HEK293 (cell line): ENCODE results near the gene ABHD11.

ENCODE experiments used
- IKZF3 ChIP-seq: fragments of 450-650 bp; IDR thresholded peaks from 2 replicates; pipeline ENCODE4 v1.5.0; 2018; ENCODE audit warnings: missing biosample characterization, mild to moderate bottlenecking, missing genetic modification characterization, moderate library complexity
- KLF1 ChIP-seq: fragments of 450-650 bp; formaldehyde crosslinking; IDR thresholded peaks from 2 replicates; pipeline ENCODE4 v1.5.1; 2016; ENCODE audit warnings: missing biosample characterization, missing genetic modification characterization
- KLF9 ChIP-seq: fragments of 450-650 bp; formaldehyde crosslinking; IDR thresholded peaks from 2 replicates; pipeline ENCODE4 v1.5.1; 2016; ENCODE audit warnings: missing biosample characterization, missing genetic modification characterization, low read depth
- REST ChIP-seq: fragments of 450-650 bp; formaldehyde crosslinking; IDR thresholded peaks from 2 replicates; pipeline ENCODE4 v1.5.1; 2016; ENCODE audit warnings: missing biosample characterization, missing genetic modification characterization
- SCRT1 ChIP-seq: fragments of 450-650 bp; formaldehyde crosslinking; IDR thresholded peaks from 2 replicates; pipeline ENCODE4 v1.5.1; 2016; ENCODE audit warnings: missing biosample characterization, missing genetic modification characterization, borderline replicate concordance
- ZBTB8A ChIP-seq: fragments of 450-650 bp; formaldehyde crosslinking; IDR thresholded peaks from 2 replicates; pipeline ENCODE4 v1.5.1; 2016; ENCODE audit warnings: missing biosample characterization, missing genetic modification characterization
- ZEB2 ChIP-seq: fragments of 450-650 bp; formaldehyde crosslinking; IDR thresholded peaks from 2 replicates; pipeline ENCODE4 v1.5.1; 2016; ENCODE audit warnings: missing biosample characterization, missing genetic modification characterization
- ZFHX2 ChIP-seq: fragments of 450-650 bp; formaldehyde crosslinking; conservative IDR thresholded peaks from 2 replicates; pipeline ENCODE4 v1.5.1; 2016; ENCODE audit warnings: missing biosample characterization, missing genetic modification characterization
- ZNF16 ChIP-seq: fragments of 450-650 bp; formaldehyde crosslinking; IDR thresholded peaks from 2 replicates; pipeline ENCODE4 v1.5.1; 2016; ENCODE audit warnings: low read depth, missing biosample characterization, missing genetic modification characterization
- ZNF214 ChIP-seq: fragments of 450-650 bp; formaldehyde crosslinking; IDR thresholded peaks from 2 replicates; pipeline ENCODE4 v1.5.1; 2017; ENCODE audit warnings: missing biosample characterization, mild to moderate bottlenecking, missing genetic modification characterization, borderline replicate concordance
- ZNF23 ChIP-seq: fragments of 450-650 bp; formaldehyde crosslinking; IDR thresholded peaks from 2 replicates; pipeline ENCODE4 v1.5.1; 2016; ENCODE audit warnings: missing biosample characterization, missing genetic modification characterization, borderline replicate concordance
- ZNF24 ChIP-seq: fragments of 450-650 bp; formaldehyde crosslinking; IDR thresholded peaks from 2 replicates; pipeline ENCODE4 v1.5.1; 2016; ENCODE audit warnings: missing biosample characterization, missing genetic modification characterization
- ZNF426 ChIP-seq: fragments of 450-650 bp; formaldehyde crosslinking; IDR thresholded peaks from 2 replicates; pipeline ENCODE4 v1.5.1; 2017; ENCODE audit warnings: missing biosample characterization, missing genetic modification characterization, mild to moderate bottlenecking, inconsistent platforms, moderate library complexity
- ZNF48 ChIP-seq: fragments of 450-650 bp; formaldehyde crosslinking; IDR thresholded peaks from 2 replicates; pipeline ENCODE4 v1.5.1; 2016; ENCODE audit warnings: missing biosample characterization, missing genetic modification characterization
- ZNF549 ChIP-seq: fragments of 450-650 bp; IDR thresholded peaks from 2 replicates; pipeline ENCODE4 v1.5.1; 2018; ENCODE audit warnings: missing biosample characterization, missing genetic modification characterization, mild to moderate bottlenecking, inconsistent platforms, moderate library complexity
- ZNF571 ChIP-seq: fragments of 450-650 bp; formaldehyde crosslinking; IDR thresholded peaks from 2 replicates; pipeline ENCODE4 v1.5.0; 2017; ENCODE audit warnings: missing biosample characterization, missing genetic modification characterization
- ZNF596 ChIP-seq: fragments of 450-650 bp; IDR thresholded peaks from 2 replicates; pipeline ENCODE4 v1.5.0; 2018; ENCODE audit warnings: missing biosample characterization, mild to moderate bottlenecking, missing genetic modification characterization, moderate library complexity
- ZNF610 ChIP-seq: fragments of 450-650 bp; formaldehyde crosslinking; IDR thresholded peaks from 2 replicates; pipeline ENCODE4 v1.5.1; 2016; ENCODE audit warnings: missing biosample characterization, missing genetic modification characterization, borderline replicate concordance
- ZNF621 ChIP-seq: fragments of 450-650 bp; formaldehyde crosslinking; IDR thresholded peaks from 2 replicates; pipeline ENCODE4 v1.5.1; 2017; ENCODE audit warnings: missing biosample characterization, missing genetic modification characterization
- ZNF624 ChIP-seq: fragments of 450-650 bp; formaldehyde crosslinking; IDR thresholded peaks from 2 replicates; pipeline ENCODE4 v1.5.1; 2017; ENCODE audit warnings: missing biosample characterization, missing genetic modification characterization
- ZNF626 ChIP-seq: fragments of 450-650 bp; sonication (Bioruptor Pico); formaldehyde crosslinking; IDR thresholded peaks from 2 replicates; pipeline ENCODE4 v1.5.1; 2018; ENCODE audit warnings: missing biosample characterization, missing genetic modification characterization, inconsistent platforms
- ZNF645 ChIP-seq: fragments of 450-650 bp; formaldehyde crosslinking; IDR thresholded peaks from 2 replicates; pipeline ENCODE4; 2016; ENCODE audit warnings: missing biosample characterization, missing genetic modification characterization
- ZNF692 ChIP-seq: fragments of 450-650 bp; formaldehyde crosslinking; IDR thresholded peaks from 2 replicates; pipeline ENCODE4 v1.5.1; 2016; ENCODE audit warnings: missing biosample characterization, missing genetic modification characterization
- ZNF768 ChIP-seq: fragments of 450-650 bp; formaldehyde crosslinking; IDR thresholded peaks from 2 replicates; pipeline ENCODE4 v1.5.1; 2018; ENCODE audit warnings: missing biosample characterization, mild to moderate bottlenecking, missing genetic modification characterization
- ZSCAN16 ChIP-seq: fragments of 450-650 bp; formaldehyde crosslinking; IDR thresholded peaks from 2 replicates; pipeline ENCODE4 v1.5.1; 2016; ENCODE audit warnings: missing biosample characterization, missing genetic modification characterization
- ZSCAN18 ChIP-seq: fragments of 450-650 bp; formaldehyde crosslinking; IDR thresholded peaks from 2 replicates; pipeline ENCODE4 v1.5.1; 2016; ENCODE audit warnings: missing biosample characterization, missing genetic modification characterization
- TF ChIP-seq, protein P1 (sequence below): fragments of 450-650 bp; formaldehyde crosslinking; IDR thresholded peaks from 2 replicates; pipeline ENCODE4 v1.5.1; 2016; ENCODE audit warnings: missing biosample characterization, missing genetic modification characterization
- TF ChIP-seq, protein P2 (sequence below): fragments of 450-650 bp; IDR thresholded peaks from 2 replicates; pipeline ENCODE4 v1.5.1; 2018; ENCODE audit warnings: missing biosample characterization, mild to moderate bottlenecking, missing genetic modification characterization
- TF ChIP-seq, protein P3 (sequence below): fragments of 450-650 bp; formaldehyde crosslinking; IDR thresholded peaks from 2 replicates; pipeline ENCODE4 v1.5.1; 2016; ENCODE audit warnings: missing biosample characterization, missing genetic modification characterization

Gene ABHD11

DNA sequence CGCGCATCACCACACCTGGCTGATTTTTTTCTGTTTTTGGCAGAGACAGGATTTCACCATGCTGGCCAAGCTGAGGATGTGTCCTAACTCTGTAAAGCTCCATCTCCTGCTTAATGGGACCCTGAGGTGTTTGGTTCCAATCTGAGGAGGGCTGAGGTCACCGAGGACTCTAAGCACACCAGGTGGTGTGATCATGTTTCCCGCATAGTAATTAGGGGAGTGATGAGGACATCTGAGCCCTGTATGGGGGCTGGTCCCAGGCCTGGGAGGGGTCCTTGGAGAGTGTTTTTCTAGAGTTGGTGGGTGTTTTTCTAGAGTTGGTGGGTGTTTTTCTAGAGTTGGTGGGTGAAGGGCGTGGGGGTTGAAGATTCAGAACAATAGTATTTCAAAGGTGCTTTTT lies 3.0 kb upstream of the ABHD11 start (continued):
- TF ChIP-seq, protein P1, sequence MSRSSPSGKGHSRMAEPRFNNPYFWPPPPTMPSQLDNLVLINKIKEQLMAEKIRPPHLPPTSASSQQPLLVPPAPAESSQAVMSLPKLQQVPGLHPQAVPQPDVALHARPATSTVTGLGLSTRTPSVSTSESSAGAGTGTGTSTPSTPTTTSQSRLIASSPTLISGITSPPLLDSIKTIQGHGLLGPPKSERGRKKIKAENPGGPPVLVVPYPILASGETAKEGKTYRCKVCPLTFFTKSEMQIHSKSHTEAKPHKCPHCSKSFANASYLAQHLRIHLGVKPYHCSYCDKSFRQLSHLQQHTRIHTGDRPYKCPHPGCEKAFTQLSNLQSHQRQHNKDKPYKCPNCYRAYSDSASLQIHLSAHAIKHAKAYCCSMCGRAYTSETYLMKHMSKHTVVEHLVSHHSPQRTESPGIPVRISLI: no peak
- TF ChIP-seq ZNF23 (tag by site-specific recombination) (no peak), ZNF610 (tag by site-specific recombination) (no peak), KLF9 (tag by site-specific recombination) (0 out of 2 replicates have a peak, but pooled peaks have one; percentile 18), ZNF426 (tag by site-specific recombination) (no peak), ZEB2 (tag by site-specific recombination) (peak; percentile 82), REST (no peak), ZNF16 (tag by site-specific recombination) (no peak), ZNF692 (tag by site-specific recombination) (peak; percentile 45; the same call in 1 of the 2 replicates), IKZF3 (tag by site-specific recombination) (peak; percentile 64), ZNF214 (tag by site-specific recombination) (no peak), ZBTB8A (tag by site-specific recombination) (no peak), ZSCAN16 (tag by site-specific recombination) (no peak), ZNF571 (no peak), ZNF48 (tag by site-specific recombination) (no peak), KLF1 (tag by site-specific recombination) (peak; percentile 48; the same call in 1 of the 2 replicates), ZNF24 (tag by site-specific recombination) (peak; percentile 57; the same call in 1 of the 2 replicates), SCRT1 (tag by site-specific recombination) (no peak), ZNF549 (no peak), ZSCAN18 (no peak), ZNF621 (tag by site-specific recombination) (no peak), ZNF624 (tag by site-specific recombination) (no peak), ZNF626 (tag by site-specific recombination) (no peak), ZNF596 (tag by site-specific recombination) (no peak), ZFHX2 (peak; percentile 97), ZNF645 (no peak), ZNF768 (no peak)
- TF ChIP-seq, protein P2, sequence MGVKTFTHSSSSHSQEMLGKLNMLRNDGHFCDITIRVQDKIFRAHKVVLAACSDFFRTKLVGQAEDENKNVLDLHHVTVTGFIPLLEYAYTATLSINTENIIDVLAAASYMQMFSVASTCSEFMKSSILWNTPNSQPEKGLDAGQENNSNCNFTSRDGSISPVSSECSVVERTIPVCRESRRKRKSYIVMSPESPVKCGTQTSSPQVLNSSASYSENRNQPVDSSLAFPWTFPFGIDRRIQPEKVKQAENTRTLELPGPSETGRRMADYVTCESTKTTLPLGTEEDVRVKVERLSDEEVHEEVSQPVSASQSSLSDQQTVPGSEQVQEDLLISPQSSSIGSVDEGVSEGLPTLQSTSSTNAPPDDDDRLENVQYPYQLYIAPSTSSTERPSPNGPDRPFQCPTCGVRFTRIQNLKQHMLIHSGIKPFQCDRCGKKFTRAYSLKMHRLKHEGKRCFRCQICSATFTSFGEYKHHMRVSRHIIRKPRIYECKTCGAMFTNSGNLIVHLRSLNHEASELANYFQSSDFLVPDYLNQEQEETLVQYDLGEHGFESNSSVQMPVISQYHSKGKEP (tag by site-specific recombination): no peak
- TF ChIP-seq, protein P3, sequence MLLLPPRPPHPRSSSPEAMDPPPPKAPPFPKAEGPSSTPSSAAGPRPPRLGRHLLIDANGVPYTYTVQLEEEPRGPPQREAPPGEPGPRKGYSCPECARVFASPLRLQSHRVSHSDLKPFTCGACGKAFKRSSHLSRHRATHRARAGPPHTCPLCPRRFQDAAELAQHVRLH: no peak
